Measurements from ENCODE around the gene SULT1A3. TPM values are rescaled to one million over a fixed set of nuclear protein-coding genes. Genes with fewer than 3 reads are reported as not detected.
"Not testable (repeated sequence)": the region's sequence is repeated elsewhere in the genome, so short reads cannot be mapped to it uniquely, and the experiment has no call there.

SULT1A3 gene
- total RNA-seq (10 to 100 TPM in 2 of 10 donors, 1 to 10 TPM in 7, under 1 TPM in 1; 0.59 to 14.5 (median 5.9) TPM), polyA plus RNA-seq (10 to 100 TPM in 1 of 2 donors, 1 to 10 TPM in 1; 9.8 to 35.0 TPM)
- long read RNA-seq, donor 1, partial matches to known transcripts: 0 of 4 reads
- long read RNA-seq, donor 1, other reads (novel, unspliced or antisense): 2 of 4 reads
- long read RNA-seq, donor 2, partial matches to known transcripts: 0 of 2 reads
- long read RNA-seq, donor 2, other reads (novel, unspliced or antisense): 0 of 2 reads
- long read RNA-seq, donor 3, partial matches to known transcripts: 3 of 6 reads
- long read RNA-seq, donor 3, other reads (novel, unspliced or antisense): 1 of 6 reads

GRCh38 chr16:30199049-30199448 lies at the start of gene SULT1A3:
Gene SULT1A3 (plus strand): TSS chr16:30199255. CDS start chr16:30200729, 1,474 bp downstream.
- no CpG with 5 or more reads among the region's 3 CpGs for WGBS, 2 donors
- peak in 7 of 8 donors; percentile 5 to 70 (median 50) for ATAC-seq
- H3K36me3 ChIP-seq; H3K27ac ChIP-seq; H3K27me3 ChIP-seq; H3K4me3 ChIP-seq; DNase-seq; intact Hi-C loops (cut with DNase I); H3K4me1 ChIP-seq; H3K9me3 ChIP-seq: not testable (repeated sequence)

- H3K4me1 ChIP-seq: peaks cover 0 to 13% (median 0%) of the 10 kb centered on the region in 9 donors
- ATAC-seq (no peak), DNase-seq (no peak)
- TF ChIP-seq, protein P1, sequence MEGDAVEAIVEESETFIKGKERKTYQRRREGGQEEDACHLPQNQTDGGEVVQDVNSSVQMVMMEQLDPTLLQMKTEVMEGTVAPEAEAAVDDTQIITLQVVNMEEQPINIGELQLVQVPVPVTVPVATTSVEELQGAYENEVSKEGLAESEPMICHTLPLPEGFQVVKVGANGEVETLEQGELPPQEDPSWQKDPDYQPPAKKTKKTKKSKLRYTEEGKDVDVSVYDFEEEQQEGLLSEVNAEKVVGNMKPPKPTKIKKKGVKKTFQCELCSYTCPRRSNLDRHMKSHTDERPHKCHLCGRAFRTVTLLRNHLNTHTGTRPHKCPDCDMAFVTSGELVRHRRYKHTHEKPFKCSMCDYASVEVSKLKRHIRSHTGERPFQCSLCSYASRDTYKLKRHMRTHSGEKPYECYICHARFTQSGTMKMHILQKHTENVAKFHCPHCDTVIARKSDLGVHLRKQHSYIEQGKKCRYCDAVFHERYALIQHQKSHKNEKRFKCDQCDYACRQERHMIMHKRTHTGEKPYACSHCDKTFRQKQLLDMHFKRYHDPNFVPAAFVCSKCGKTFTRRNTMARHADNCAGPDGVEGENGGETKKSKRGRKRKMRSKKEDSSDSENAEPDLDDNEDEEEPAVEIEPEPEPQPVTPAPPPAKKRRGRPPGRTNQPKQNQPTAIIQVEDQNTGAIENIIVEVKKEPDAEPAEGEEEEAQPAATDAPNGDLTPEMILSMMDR (IDR thresholded peaks at IDR 0.05): no peak
- H3K27ac ChIP-seq: no peak overlapping the region
- H3K36me3 ChIP-seq: no peaks in the 10 kb centered on the region
- H3K4me3 ChIP-seq: no peak overlapping the region
- peaks cover 0 to 19% (median 4%) of the 10 kb centered on the region in 11 donors for H3K9me3 ChIP-seq
- WGBS, 2 donors: 88 to 92% methylated on average over 7 of the region's 7 CpGs
- H3K27me3 ChIP-seq: no peaks in the 10 kb centered on the region
- intact Hi-C loops (cut with DNase I): no loop called here
Observed at GRCh38 chr16:30151091-30151490, 48.0 kb upstream of the SULT1A3 start.

- Histone ChIP-seq H3K4me3 (no peak overlapping the region), H3K9me3 (peaks cover 0 to 19% (median 4%) of the 10 kb centered on the region in 11 donors), H3K36me3 (no peaks in the 10 kb centered on the region), H3K27ac (no peak overlapping the region), H3K27me3 (no peaks in the 10 kb centered on the region), H3K4me1 (peaks cover 0 to 13% (median 0%) of the 10 kb centered on the region in 9 donors)
- TF ChIP-seq, protein P1 (IDR thresholded peaks at IDR 0.05): no peak
- WGBS, 2 donors: 95 to 96% methylated on average over 9 of the region's 9 CpGs
- DNase-seq (no peak), ATAC-seq (no peak)
- intact Hi-C loops (cut with DNase I): no loop called here
Observed at GRCh38 chr16:30152517-30152916, 46.5 kb upstream of the SULT1A3 start.

- Histone ChIP-seq H3K4me3 (no peak overlapping the region), H3K4me1 (no peaks in the 10 kb centered on the region), H3K9me3 (peaks cover 0 to 2% (median 0%) of the 10 kb centered on the region in 11 donors), H3K27me3 (no peaks in the 10 kb centered on the region), H3K27ac (no peak overlapping the region), H3K36me3 (no peaks in the 10 kb centered on the region)
- ATAC-seq (no peak), DNase-seq (no peak)
- intact Hi-C loops (cut with DNase I): no loop called here
- TF ChIP-seq, protein P1 (IDR thresholded peaks at IDR 0.05): no peak
- WGBS, 2 donors: 94 to 97% methylated on average over 5 of the region's 5 CpGs
Observed at GRCh38 chr16:30155188-30155587, 43.9 kb upstream of the SULT1A3 start.

DNA sequence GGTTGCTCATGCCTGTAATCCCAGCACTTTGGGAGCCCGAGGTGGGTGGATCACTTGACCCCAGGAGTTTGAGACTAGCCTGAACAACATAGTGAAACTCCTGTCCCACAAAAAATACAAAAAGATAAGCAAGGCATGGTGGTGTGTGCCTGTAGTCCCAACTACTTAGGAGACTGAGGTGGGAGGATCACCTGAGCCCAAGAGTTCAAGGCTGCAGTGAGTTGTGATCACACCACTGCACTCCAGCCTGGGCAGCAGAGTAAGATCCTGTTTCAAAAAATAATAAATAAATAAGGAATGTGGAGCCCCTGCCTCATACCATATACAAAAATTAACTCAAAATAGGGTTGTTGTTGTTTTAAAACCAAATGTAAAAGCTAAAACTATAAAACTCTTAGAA lies 41.8 kb upstream of the SULT1A3 start:
- no peak overlapping the region for H3K27ac ChIP-seq
- no peak overlapping the region for H3K4me3 ChIP-seq
- intact Hi-C loops (cut with DNase I): no loop called here
- no peaks in the 10 kb centered on the region for H3K36me3 ChIP-seq
- TF ChIP-seq, protein P1 (IDR thresholded peaks at IDR 0.05): no peak
- H3K9me3 ChIP-seq: no peaks in the 10 kb centered on the region
- ATAC-seq (no peak), DNase-seq (no peak)
- 54 to 67% methylated on average over 1 of the region's 1 CpG for WGBS, 2 donors
- H3K4me1 ChIP-seq: no peaks in the 10 kb centered on the region
- H3K27me3 ChIP-seq: no peaks in the 10 kb centered on the region
